ENCODE results near the gene IQGAP3.

GRCh38 chr1:156551066-156551643, 21.2 kb downstream of the IQGAP3 start:
- TF ChIP-seq CTCF (IDR thresholded peaks at IDR 0.05) (no peak), POLR2A (IDR thresholded peaks at IDR 0.05) (no peak)

Data from esophagus squamous epithelium (tissue), 4 donors.